ENCODE measurements around the gene SLC35D2. TPM values are rescaled to one million over a fixed set of nuclear protein-coding genes. Genes with fewer than 3 reads are reported as not detected.
"Not testable (repeated sequence)": the region's sequence is repeated elsewhere in the genome, so short reads cannot be mapped to it uniquely, and the experiment has no call there.

Gene SLC35D2
- total and polyA plus RNA-seq, 4 donors = 14.9 to 27.2 (median 21.5) TPM

GRCh38 chr9:96376891-96377874 is 6.3 kb downstream of the SLC35D2 start:
- Histone ChIP-seq H3K9ac (ENCODE audit: insufficient read depth in 1 of 2, low read length in 2 of 2) (no peak overlapping the region), H3K27ac (ENCODE audit: low read depth in 1 of 2, low read length in 1 of 2) (peak overlapping the region; percentile 61 to 67), H3K36me3 (ENCODE audit: control insufficient read depth in 4 of 4, insufficient read depth in 4 of 4, low read length in 4 of 4) (peaks cover 0 to 3% (median 1%) of the 10 kb centered on the region in 4 donors), H3K4me1 (ENCODE audit: control insufficient read depth in 5 of 5, insufficient read depth in 5 of 5, low read length in 5 of 5) (peaks cover 0 to 16% (median 7%) of the 10 kb centered on the region in 5 donors), H3K27me3 (ENCODE audit: control insufficient read depth in 3 of 3, insufficient read depth in 3 of 3, low read length in 2 of 3) (no peaks in the 10 kb centered on the region), H3K9me3 (ENCODE audit: control insufficient read depth in 4 of 4, insufficient read depth in 3 of 4, low read length in 3 of 4) (no peaks in the 10 kb centered on the region), H3K4me3 (no peak overlapping the region)
- peak; percentile 82 for ATAC-seq (ENCODE audit: insufficient read depth, low FRiP score)
- WGBS, 2 donors = 66 to 88% methylated on average over 13 of the region's 13 CpGs
- TF ChIP-seq CTCF (IDR thresholded peaks at IDR 0.05; ENCODE audit: control extremely low read depth, extremely low read depth) = no peak
- peak; percentile 15 to 50 (median 26) for DNase-seq

- H3K9ac ChIP-seq (ENCODE audit: insufficient read depth in 1 of 2, low read length in 2 of 2); H3K27ac ChIP-seq (ENCODE audit: low read depth in 1 of 2, low read length in 1 of 2); DNase-seq; H3K9me3 ChIP-seq (ENCODE audit: control insufficient read depth in 4 of 4, insufficient read depth in 3 of 4, low read length in 3 of 4); H3K4me3 ChIP-seq; ATAC-seq (ENCODE audit: insufficient read depth, low FRiP score); H3K27me3 ChIP-seq (ENCODE audit: control insufficient read depth in 3 of 3, insufficient read depth in 3 of 3, low read length in 2 of 3); H3K36me3 ChIP-seq (ENCODE audit: control insufficient read depth in 4 of 4, insufficient read depth in 4 of 4, low read length in 4 of 4): not testable (repeated sequence)
- 89 to 94% methylated on average over 6 of the region's 6 CpGs for WGBS, 2 donors
- H3K4me1 ChIP-seq (ENCODE audit: control insufficient read depth in 5 of 5, insufficient read depth in 5 of 5, low read length in 5 of 5) = peaks cover 0 to 11% (median 0%) of the 10 kb centered on the region in 5 donors
Observed at GRCh38 chr9:96375507-96375906, 8.0 kb downstream of the SLC35D2 start.

GRCh38 chr9:96367943-96368342 is 15.6 kb downstream of the SLC35D2 start:
- Histone ChIP-seq H3K9me3 (ENCODE audit: control insufficient read depth in 4 of 4, insufficient read depth in 3 of 4, low read length in 3 of 4) (no peaks in the 10 kb centered on the region), H3K4me1 (ENCODE audit: control insufficient read depth in 5 of 5, insufficient read depth in 5 of 5, low read length in 5 of 5) (no peaks in the 10 kb centered on the region), H3K4me3 (no peak overlapping the region), H3K36me3 (ENCODE audit: control insufficient read depth in 4 of 4, insufficient read depth in 4 of 4, low read length in 4 of 4) (peaks cover 3 to 13% (median 8%) of the 10 kb centered on the region in 4 donors), H3K27me3 (ENCODE audit: control insufficient read depth in 3 of 3, insufficient read depth in 3 of 3, low read length in 2 of 3) (no peaks in the 10 kb centered on the region), H3K9ac (ENCODE audit: insufficient read depth in 1 of 2, low read length in 2 of 2) (no peak overlapping the region), H3K27ac (ENCODE audit: low read depth in 1 of 2, low read length in 1 of 2) (no peak overlapping the region)
- no peak for DNase-seq
- no peak for TF ChIP-seq CTCF (IDR thresholded peaks at IDR 0.05; ENCODE audit: control extremely low read depth, extremely low read depth)
- ATAC-seq (ENCODE audit: insufficient read depth, low FRiP score) = no peak
- 98 to 100% methylated on average over 1 of the region's 1 CpG for WGBS, 2 donors

- H3K27me3 ChIP-seq (ENCODE audit: control insufficient read depth in 3 of 3, insufficient read depth in 3 of 3, low read length in 2 of 3) = no peaks in the 10 kb centered on the region
- DNase-seq (no peak), ATAC-seq (ENCODE audit: insufficient read depth, low FRiP score) (no peak)
- no peak overlapping the region for H3K9ac ChIP-seq (ENCODE audit: insufficient read depth in 1 of 2, low read length in 2 of 2)
- no peaks in the 10 kb centered on the region for H3K4me1 ChIP-seq (ENCODE audit: control insufficient read depth in 5 of 5, insufficient read depth in 5 of 5, low read length in 5 of 5)
- H3K36me3 ChIP-seq (ENCODE audit: control insufficient read depth in 4 of 4, insufficient read depth in 4 of 4, low read length in 4 of 4) = peaks cover 7 to 15% (median 11%) of the 10 kb centered on the region in 4 donors
- no peak for TF ChIP-seq CTCF (IDR thresholded peaks at IDR 0.05; ENCODE audit: control extremely low read depth, extremely low read depth)
- no peak overlapping the region for H3K27ac ChIP-seq (ENCODE audit: low read depth in 1 of 2, low read length in 1 of 2)
- 95 to 97% methylated on average over 9 of the region's 9 CpGs for whole genome bisulfite sequencing, 2 donors
- H3K9me3 ChIP-seq (ENCODE audit: control insufficient read depth in 4 of 4, insufficient read depth in 3 of 4, low read length in 3 of 4) = no peaks in the 10 kb centered on the region
- no peak overlapping the region for H3K4me3 ChIP-seq
Observed at GRCh38 chr9:96363175-96363967, 20.1 kb downstream of the SLC35D2 start.

GRCh38 chr9:96362119-96362518 is 21.4 kb downstream of the SLC35D2 start:
- H3K4me1 ChIP-seq (ENCODE audit: control insufficient read depth in 5 of 5, insufficient read depth in 5 of 5, low read length in 5 of 5); H3K27ac ChIP-seq (ENCODE audit: low read depth in 1 of 2, low read length in 1 of 2); H3K9me3 ChIP-seq (ENCODE audit: control insufficient read depth in 4 of 4, insufficient read depth in 3 of 4, low read length in 3 of 4); ATAC-seq (ENCODE audit: insufficient read depth, low FRiP score); H3K9ac ChIP-seq (ENCODE audit: insufficient read depth in 1 of 2, low read length in 2 of 2); H3K27me3 ChIP-seq (ENCODE audit: control insufficient read depth in 3 of 3, insufficient read depth in 3 of 3, low read length in 2 of 3); H3K4me3 ChIP-seq; DNase-seq: not testable (repeated sequence)
- 92 to 93% methylated on average over 6 of the region's 6 CpGs for WGBS, 2 donors
- H3K36me3 ChIP-seq (ENCODE audit: control insufficient read depth in 4 of 4, insufficient read depth in 4 of 4, low read length in 4 of 4) = peaks cover 7 to 15% (median 13%) of the 10 kb centered on the region in 4 donors

Measured in lung (tissue), 12 donors.